A673 (cell line): ENCODE results near the gene TMEM184A. TPM values are rescaled to one million over a fixed set of nuclear protein-coding genes. Genes with fewer than 3 reads are reported as not detected.

Experiments
- BruUV-seq: library from RNA; stranded (reverse); fragments of 400-500 nt; replicated peaks from 2 replicates; lab custom pipeline; 2021; lab: Mats Ljungman, UMichigan
- CTCF ChIA-PET: fragments of 300-600 bp; sonication (Branson Sonifier 250); formaldehyde crosslinking; loops from one replicate; lab custom pipeline; 2022; ENCODE audit warnings: antibody characterized with exemption; lab: Charles Lee
- POLR2A ChIA-PET: fragments of 300-600 bp; sonication (Branson Sonifier 250); formaldehyde crosslinking; loops from one replicate; lab custom pipeline; 2022; ENCODE audit warnings: antibody characterized with exemption; ENCODE audit not compliant: low non-redundant PET; lab: Charles Lee
- DNase-seq: peaks from one replicate; pipeline ENCODE4 v3.0.0-alpha.2; 2015; ENCODE audit warnings: low spot score
- H3K27ac ChIP-seq: fragments of 200-600 bp; sonication (generic); 2 replicates; pipeline ENCODE4 v1.5.1; 2016; ENCODE audit warnings: mixed run types, low read depth, mild to moderate bottlenecking, mixed read lengths, antibody characterized with exemption, low read length; ENCODE audit not compliant: poor library complexity, severe bottlenecking
- H3K27me3 ChIP-seq: fragments of 200-600 bp; sonication (generic); replicated peaks from 2 replicates; pipeline ENCODE4 v1.6.1; 2017; ENCODE audit warnings: mixed run types, low read depth, mild to moderate bottlenecking, mixed read lengths, antibody characterized with exemption, low read length; ENCODE audit not compliant: insufficient read depth, poor library complexity
- H3K36me3 ChIP-seq: fragments of 200-600 bp; sonication (generic); 2 replicates; pipeline ENCODE4 v1.6.1; 2016; ENCODE audit warnings: mixed run types, mild to moderate bottlenecking, mixed read lengths, antibody characterized with exemption, low read length; ENCODE audit not compliant: insufficient read depth, poor library complexity, severe bottlenecking
- H3K4me1 ChIP-seq: fragments of 200-600 bp; sonication (generic); 2 replicates; pipeline ENCODE4 v1.6.1; 2017; ENCODE audit warnings: mixed run types, mild to moderate bottlenecking, mixed read lengths, antibody characterized with exemption, low read length; ENCODE audit not compliant: insufficient read depth, poor library complexity, severe bottlenecking
- H3K4me3 ChIP-seq: fragments of 200-600 bp; sonication (generic); 2 replicates; pipeline ENCODE4 v1.5.1; 2016; ENCODE audit warnings: low read depth, mixed run types, mild to moderate bottlenecking, mixed read lengths, low read length; ENCODE audit not compliant: poor library complexity, severe bottlenecking
- H3K9me3 ChIP-seq: fragments of 200-600 bp; sonication (generic); 2 replicates; pipeline ENCODE4 v1.6.1; 2016; ENCODE audit warnings: mixed run types, low read depth, mild to moderate bottlenecking, mixed read lengths, antibody characterized with exemption, low read length; ENCODE audit not compliant: poor library complexity, severe bottlenecking
- CTCF ChIP-seq: fragments of 300-800, 200-600 bp; sonication (generic); conservative IDR thresholded peaks from 2 replicates; pipeline ENCODE4 v1.5.1; 2017; ENCODE audit warnings: low read depth, mild to moderate bottlenecking, antibody characterized with exemption, low read length, moderate library complexity, mixed read lengths
- EZH2 ChIP-seq: fragments of 200-600 bp; sonication (generic); IDR thresholded peaks from 2 replicates; pipeline ENCODE4 v1.6.1; 2017; ENCODE audit warnings: borderline replicate concordance, low read depth, mild to moderate bottlenecking, mixed read lengths, antibody characterized with exemption, low read length; ENCODE audit not compliant: poor library complexity, severe bottlenecking
- intact Hi-C: fragments of 100-400 bp; cut with micrococcal nuclease; formaldehyde crosslinking; loops from one replicate; pipeline ENCODE4 v1.10.0; 2022; ENCODE audit not compliant: unreplicated experiment
- total RNA-seq: library from RNA; stranded (reverse); gene quantifications from 2 replicates; pipeline ENCODE4 v1.2.3, GENCODE V29; 2021

The TMEM184A gene
- total RNA-seq, 1 experiment from 2014 or later = not detected

GRCh38 chr7:1595027-1595426, 39.0 kb upstream of the TMEM184A start:
- Histone ChIP-seq H3K27me3 (peaks cover 25% of the 10 kb centered on the region), H3K9me3 (no peaks in the 10 kb centered on the region), H3K36me3 (no peaks in the 10 kb centered on the region), H3K4me1 (no peaks in the 10 kb centered on the region), H3K27ac (no peak overlapping the region), H3K4me3 (no peak overlapping the region)
- intact Hi-C loops = no loop called here
- BruUV-seq = no TSS peak
- CTCF ChIA-PET = no interaction called here
- DNase-seq = no peak
- POLR2A ChIA-PET = no interaction called here
- TF ChIP-seq CTCF = no peak
- TF ChIP-seq EZH2 = no peak

- no TSS peak for BruUV-seq
- no peaks in the 10 kb centered on the region for H3K4me1 ChIP-seq
- no peak overlapping the region for H3K27ac ChIP-seq
- CTCF ChIA-PET = no interaction called here
- H3K27me3 ChIP-seq = peaks cover 25% of the 10 kb centered on the region
- intact Hi-C loops = no loop called here
- no peak for TF ChIP-seq CTCF
- no peak for TF ChIP-seq EZH2
- H3K4me3 ChIP-seq = no peak overlapping the region
- POLR2A ChIA-PET = no interaction called here
- H3K9me3 ChIP-seq = no peaks in the 10 kb centered on the region
- H3K36me3 ChIP-seq = no peaks in the 10 kb centered on the region
- DNase-seq = no peak
These were observed 38.0 kb upstream of the TMEM184A start for GRCh38 chr7:1593904-1594421.

- Histone ChIP-seq H3K27ac (no peak overlapping the region), H3K27me3 (peaks cover 25% of the 10 kb centered on the region), H3K4me3 (no peak overlapping the region), H3K4me1 (no peaks in the 10 kb centered on the region), H3K9me3 (no peaks in the 10 kb centered on the region), H3K36me3 (no peaks in the 10 kb centered on the region)
- ChIA-PET POLR2A (no interaction called here), CTCF (no interaction called here)
- peak; percentile 29 for DNase-seq
- intact Hi-C loops = no loop called here
- BruUV-seq = no TSS peak
- no peak for TF ChIP-seq EZH2
- no peak; the same call in 1 of the 2 replicates for TF ChIP-seq CTCF
These were observed 37.3 kb upstream of the TMEM184A start for GRCh38 chr7:1593091-1593866.
